ENCODE data around the gene ZAR1L.

The ZAR1L gene

DNA sequence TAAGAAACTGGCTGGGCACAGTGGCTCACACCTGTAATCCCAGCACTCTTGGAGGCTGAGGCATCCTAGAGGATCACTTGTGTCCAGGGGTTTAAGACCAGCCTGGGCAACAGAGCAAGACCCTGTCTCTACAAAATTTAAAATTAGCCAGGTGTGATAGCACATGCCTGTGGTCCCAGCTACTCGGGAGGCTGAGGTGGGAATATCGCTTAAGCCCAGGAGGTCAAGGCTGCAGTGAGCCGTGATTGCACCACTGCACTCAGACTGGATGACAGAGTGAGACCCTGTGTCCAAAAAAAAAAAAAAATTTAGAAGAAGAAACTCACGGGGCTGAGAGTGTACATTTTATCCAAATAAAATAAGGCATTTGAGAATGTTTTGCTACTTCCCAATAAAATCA is 58.9 kb downstream of the ZAR1L start:
- DNase-seq (ENCODE audit: low read depth in 1 of 2, low spot score in 1 of 2), result no peak

DNA sequence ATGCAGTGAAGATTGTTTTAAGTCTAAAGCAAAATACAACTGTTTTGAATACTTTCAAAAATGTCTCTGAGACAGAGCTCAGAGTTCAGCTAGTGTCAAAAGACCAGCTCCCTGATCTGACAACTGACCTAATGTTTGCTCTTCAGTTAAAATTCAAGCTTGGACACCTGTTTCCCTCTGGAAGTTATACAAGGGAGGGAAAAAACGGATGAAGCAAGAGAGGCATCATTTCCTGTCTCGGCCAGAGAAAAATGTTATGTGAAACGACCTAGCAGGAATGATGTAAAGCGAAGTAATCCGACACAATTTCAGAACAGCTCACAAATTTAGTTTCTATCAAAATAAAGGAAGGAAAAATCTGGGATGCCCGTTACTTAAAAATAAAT is 59.4 kb downstream of the ZAR1L start:
- DNase-seq (ENCODE audit: low read depth in 1 of 2, low spot score in 1 of 2), result no peak

DNA sequence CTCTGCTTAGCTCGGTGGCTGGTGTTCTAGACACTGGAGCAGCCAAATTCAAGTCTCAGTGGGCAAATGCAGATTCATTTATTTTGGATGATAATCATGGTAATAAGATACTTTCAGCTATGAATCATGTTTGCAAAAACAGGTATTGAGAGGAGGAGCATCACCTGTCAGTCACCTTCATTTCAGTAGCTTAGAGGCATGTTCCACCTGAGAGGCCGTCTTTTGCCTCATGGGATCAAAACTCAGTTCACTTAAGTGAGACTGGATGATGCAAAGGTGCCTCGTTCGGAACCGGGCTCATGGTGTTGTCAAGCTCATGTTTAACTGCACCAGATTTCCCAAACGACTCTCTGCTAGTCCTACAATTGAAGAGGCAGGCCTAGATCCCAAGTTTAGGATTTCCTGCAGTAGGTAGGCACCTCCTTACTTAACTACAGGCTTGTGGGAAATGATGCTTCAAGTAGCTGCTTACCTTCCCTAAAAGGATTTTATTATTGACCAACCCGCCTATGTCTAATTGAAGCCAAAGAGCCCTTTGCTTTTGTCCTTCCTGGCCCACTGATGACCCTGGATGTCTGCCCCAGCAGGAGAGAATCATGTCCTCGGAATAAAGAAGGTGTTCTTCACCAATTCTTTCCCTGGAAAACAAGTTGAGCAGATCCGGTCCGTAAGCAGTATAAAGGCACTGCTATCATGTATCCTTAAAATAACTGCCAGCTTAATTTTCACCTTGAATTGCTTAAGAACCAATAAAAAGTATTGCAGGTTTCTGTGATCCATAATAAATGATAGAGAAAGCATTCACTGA is 60.0 kb downstream of the ZAR1L start:
- DNase-seq (ENCODE audit: low read depth in 1 of 2, low spot score in 1 of 2), result no peak

DNA sequence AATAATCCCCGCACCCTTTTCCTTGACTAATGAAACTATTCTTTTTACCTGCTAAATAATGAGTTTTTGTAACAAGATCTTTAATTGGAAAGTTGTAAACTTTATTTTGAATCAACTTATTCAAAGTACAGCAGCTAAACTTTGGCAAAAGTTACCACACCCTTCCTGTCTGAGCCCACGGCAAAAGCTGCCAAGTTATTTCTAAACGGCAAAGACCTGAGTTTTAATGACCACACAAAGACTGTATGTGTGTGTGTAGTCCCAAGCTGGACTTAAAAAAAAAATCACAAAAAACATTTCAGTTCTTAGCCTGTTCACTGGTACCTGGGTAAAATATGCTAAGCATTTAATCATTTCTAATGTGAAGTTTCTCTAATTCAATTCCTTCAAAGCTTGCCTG is 60.7 kb downstream of the ZAR1L start:
- DNase-seq (ENCODE audit: low read depth in 1 of 2, low spot score in 1 of 2), result no peak

DNA sequence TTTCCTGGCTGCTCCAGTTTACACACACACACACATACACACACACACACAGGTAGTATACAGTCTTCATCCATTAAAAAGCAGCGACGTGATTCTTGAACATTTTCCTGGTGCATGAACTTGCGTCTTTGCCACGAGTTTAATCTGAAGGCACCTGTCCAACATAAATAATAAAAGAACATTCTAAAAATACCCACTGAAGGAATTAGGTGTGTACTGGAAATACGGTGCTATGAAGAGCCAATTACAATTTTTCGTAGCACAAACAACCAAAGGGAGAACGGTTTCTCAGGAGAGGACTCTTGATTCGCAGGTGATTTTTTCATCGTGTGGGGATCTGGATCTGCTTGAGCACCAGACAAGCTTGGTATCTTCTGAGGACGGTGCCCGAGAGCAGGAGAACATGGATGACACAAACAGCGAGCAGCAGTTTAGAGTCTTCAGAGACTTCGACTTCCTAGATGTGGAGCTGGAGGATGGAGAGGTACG is 61.2 kb downstream of the ZAR1L start:
- DNase-seq (ENCODE audit: low read depth in 1 of 2, low spot score in 1 of 2), result no peak
